ENCODE measurements around the gene RNPEP.
"Not testable (repeated sequence)": the region's sequence is repeated elsewhere in the genome, so short reads cannot be mapped to it uniquely, and the experiment has no call there.

RNPEP gene

GRCh38 chr1:202037706-202038296 lies 55.4 kb downstream of the RNPEP start:
- no peak for DNase-seq

GRCh38 chr1:202038688-202039346 lies 56.4 kb downstream of the RNPEP start:
- DNase-seq, result no peak

- peak; percentile 33 for DNase-seq
Measured at GRCh38 chr1:202045705-202046104, 63.3 kb downstream of the RNPEP start.

- DNase-seq, result peak; percentile 37
Measured at GRCh38 chr1:202046227-202046626, 63.8 kb downstream of the RNPEP start.

DNA sequence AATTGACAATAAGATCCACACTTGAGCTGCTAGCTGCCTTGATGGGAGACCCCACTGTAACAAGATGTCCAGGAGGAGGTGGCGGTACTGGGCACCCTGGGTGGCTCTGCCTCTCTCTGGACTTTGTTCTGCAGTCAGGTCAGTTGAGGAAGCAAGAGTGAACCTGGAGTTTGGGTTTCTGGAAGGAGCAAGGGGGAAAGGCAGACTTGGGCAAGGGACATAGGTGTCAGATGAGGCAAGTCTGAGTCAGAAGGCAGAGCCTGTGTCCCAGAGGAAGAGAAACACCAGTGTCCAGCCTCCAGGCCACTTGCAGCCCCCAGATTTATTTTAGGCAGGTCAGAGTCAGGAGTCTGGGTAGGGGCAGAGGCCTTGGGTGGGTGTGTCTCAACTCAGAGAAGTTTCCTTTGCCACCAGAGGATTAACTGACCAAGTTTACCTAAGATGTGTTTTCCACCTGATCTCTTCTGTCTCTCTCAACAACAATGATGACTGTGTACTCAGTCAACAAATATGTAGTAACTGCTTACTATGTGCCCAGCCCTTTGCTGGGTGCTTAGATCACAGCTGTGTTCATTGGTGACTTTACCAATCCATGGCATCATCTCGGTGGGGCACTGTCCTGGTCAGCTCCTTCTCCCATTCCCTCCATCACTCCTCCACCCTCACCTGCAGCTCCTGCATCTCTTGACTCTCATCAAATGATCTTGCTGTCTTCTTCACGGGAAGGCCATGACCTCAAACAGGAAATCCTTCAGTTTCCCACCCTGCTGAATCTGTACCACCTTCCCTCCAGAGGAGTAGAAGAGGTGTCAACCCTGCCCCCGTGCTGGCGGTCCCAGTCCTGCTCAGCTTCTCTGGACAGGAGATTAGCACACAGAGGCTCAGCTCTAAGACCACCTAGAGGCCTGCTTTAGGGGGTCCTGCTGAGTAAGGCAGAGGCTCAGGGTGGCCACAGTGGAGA lies 64.6 kb downstream of the RNPEP start:
- no peak for DNase-seq

- DNase-seq, result no peak
Measured at GRCh38 chr1:202047977-202048376, 65.5 kb downstream of the RNPEP start.

DNA sequence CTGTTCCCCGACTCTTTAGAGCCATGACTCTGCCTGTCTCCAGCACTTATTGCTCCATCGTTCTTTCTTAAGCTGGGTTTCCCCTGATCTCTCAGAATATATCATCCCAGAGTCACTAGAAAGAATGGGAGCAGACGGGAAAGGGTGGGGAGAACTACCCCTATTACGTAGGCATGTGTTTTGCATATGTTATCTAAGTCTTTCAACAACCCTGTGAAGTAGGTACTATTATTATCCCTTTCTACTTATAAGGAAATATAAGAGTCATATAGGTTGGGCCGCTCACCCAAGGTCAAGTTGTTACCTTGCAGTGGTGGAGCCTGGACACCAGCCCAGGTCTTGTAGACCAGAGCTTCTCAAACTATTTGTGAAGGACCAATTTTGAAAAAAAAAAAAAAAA lies 66.7 kb downstream of the RNPEP start:
- no peak for DNase-seq

DNA sequence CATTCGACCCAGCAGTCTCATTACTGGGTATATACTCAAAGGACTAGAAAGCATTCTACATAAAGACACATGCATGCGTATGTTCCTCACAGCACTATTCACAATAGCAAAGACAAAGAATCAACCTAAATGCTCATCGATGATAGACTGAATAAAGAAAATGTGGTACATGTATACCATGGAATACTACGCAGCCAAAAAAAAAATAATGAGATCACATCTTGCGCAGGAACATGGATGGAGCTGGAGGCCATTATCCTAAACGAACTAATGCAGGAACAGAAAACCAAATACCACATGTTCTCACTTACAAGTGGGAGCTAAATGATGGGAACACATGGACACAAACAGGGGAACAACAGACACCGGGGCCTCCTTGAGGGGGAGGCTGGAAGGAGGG lies 71.6 kb downstream of the RNPEP start:
- DNase-seq, result no peak

DNA sequence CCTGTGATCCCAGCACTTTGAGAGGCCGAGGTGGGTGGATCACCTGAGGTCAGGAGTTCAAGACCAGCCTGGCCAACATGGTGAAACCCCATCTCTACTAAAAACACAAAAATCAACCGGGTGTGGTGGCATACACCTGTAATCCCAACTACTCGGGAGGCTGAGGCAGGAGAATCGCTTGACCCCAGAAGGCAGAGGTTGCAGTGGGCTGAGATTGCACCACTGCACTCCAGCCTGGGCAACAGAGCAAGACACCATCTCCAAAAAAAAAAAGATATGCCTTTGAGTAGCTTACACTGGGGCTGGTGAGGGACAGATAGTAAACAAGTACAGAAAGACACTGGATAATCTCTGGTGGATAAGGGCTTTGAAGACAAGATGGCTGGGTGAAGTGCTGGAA lies 72.2 kb downstream of the RNPEP start:
- DNase-seq, result not testable (repeated sequence)

Measured in NCI-H1092 treated with DMSO at 0.1 percent for 48 hours (cell line).